ENCODE measurements around the gene MICU2.

- no peak for TF ChIP-seq CTCF (IDR thresholded peaks at IDR 0.05)
- no peak for TF ChIP-seq POLR2AphosphoS5 (IDR thresholded peaks at IDR 0.05)
- TF ChIP-seq POLR2A (IDR thresholded peaks at IDR 0.05) = no peak
- TF ChIP-seq EP300 (IDR thresholded peaks at IDR 0.05) = no peak
Measured at GRCh38 chr13:21606251-21606650, 2.3 kb upstream of the MICU2 start.
